K562 (cell line): Measurements from ENCODE around the gene S100A7A.

ENCODE experiments used
- CEBPB ChIP-seq: fragments of 450-650 bp; IDR thresholded peaks from 2 replicates; pipeline ENCODE4 v1.6.1; 2016; ENCODE audit warnings: missing genetic modification characterization, missing compliant biosample characterization
- EP300 ChIP-seq: IDR thresholded peaks from 2 replicates; pipeline ENCODE4 v1.6.1; 2012; ENCODE audit warnings: low read length, improper control_type of control experiment
- KLF1 ChIP-seq: fragments of 450-650 bp; IDR thresholded peaks from 2 replicates; pipeline ENCODE4 v1.6.1; 2016; ENCODE audit warnings: missing genetic modification characterization, missing compliant biosample characterization
- SMARCC2 ChIP-seq: fragments of 450-650 bp; IDR thresholded peaks from 2 replicates; pipeline ENCODE4 v1.6.1; 2017; ENCODE audit warnings: antibody characterized with exemption, moderate library complexity, mild to moderate bottlenecking, low read depth
- SP1 ChIP-seq: sonication (generic); formaldehyde crosslinking; IDR thresholded peaks from 2 replicates; pipeline ENCODE4 v1.8.1; 2022; ENCODE audit warnings: mild to moderate bottlenecking, missing genetic modification reagents
- TAF1 ChIP-seq: IDR thresholded peaks from 2 replicates; pipeline ENCODE4 v1.6.1; 2011; ENCODE audit warnings: mild to moderate bottlenecking, low read length, moderate library complexity; ENCODE audit not compliant: insufficient read depth, control insufficient read depth, severe bottlenecking; ENCODE audit errors: extremely low read depth
- ZKSCAN3 ChIP-seq: fragments of 250-450 bp; sonication (Bioruptor Pico); IDR thresholded peaks from 2 replicates; pipeline ENCODE4 v1.4.0; 2020
- TF ChIP-seq, protein P1 (sequence below): sonication (generic); formaldehyde crosslinking; IDR thresholded peaks from 2 replicates; pipeline ENCODE4 v1.8.0; 2022; ENCODE audit warnings: missing genetic modification reagents, mild to moderate bottlenecking, borderline replicate concordance

DNA sequence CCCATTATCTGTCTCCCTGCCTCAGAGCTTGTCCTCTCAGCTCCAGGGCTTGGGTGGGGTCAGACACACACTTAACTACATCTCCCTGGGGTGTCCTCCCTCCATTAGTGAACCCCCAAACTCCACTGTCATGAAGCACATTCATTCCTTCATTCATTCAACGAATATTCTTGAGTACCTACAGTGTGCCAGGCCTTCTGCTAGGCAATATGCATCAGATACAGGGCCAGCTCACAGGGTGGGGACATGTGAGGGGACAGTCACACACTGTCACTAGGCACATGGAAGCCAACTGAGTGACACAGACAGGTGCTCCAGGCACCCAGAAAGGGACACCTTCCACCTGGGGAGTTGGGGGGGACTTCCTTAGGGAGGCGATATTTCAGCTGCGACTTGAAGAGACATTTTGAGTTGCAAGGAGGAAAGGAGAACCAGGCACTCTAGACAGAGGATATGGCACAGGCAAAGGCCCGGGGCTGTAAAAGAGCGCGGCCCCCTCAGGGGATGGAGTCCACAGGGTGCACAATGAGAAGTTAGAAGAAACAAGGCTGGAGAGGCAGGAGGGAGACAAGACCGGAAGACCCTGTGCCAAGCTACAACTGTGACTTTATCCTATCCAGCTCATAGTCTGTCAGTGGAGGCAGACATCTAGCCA lies 16.8 kb upstream of the S100A7A start:
- TF ChIP-seq ZKSCAN3 (no peak), SMARCC2 (no peak), EP300 (no peak), KLF1 (tag) (no peak), TAF1 (no peak), SP1 (CRISPR knock-in tag) (no peak), CEBPB (no peak)
- TF ChIP-seq, protein P1, sequence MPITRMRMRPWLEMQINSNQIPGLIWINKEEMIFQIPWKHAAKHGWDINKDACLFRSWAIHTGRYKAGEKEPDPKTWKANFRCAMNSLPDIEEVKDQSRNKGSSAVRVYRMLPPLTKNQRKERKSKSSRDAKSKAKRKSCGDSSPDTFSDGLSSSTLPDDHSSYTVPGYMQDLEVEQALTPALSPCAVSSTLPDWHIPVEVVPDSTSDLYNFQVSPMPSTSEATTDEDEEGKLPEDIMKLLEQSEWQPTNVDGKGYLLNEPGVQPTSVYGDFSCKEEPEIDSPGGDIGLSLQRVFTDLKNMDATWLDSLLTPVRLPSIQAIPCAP (CRISPR knock-in tag): no peak
